K562 (cell line): ENCODE results near the gene PSMB2. TPM values are rescaled to one million over a fixed set of nuclear protein-coding genes. Genes with fewer than 3 reads are reported as not detected.

ENCODE experiments used
- ATAC-seq: fragments of 200-7000 bp; cut with Tn5 transposase; 3 replicates; pipeline ENCODE4 v1.9.1; 2020; ENCODE audit warnings: moderate library complexity
- BruUV-seq: library from RNA; stranded (reverse); fragments of 400-500 nt; replicated peaks from 2 replicates; lab custom pipeline; 2021; lab: Mats Ljungman, UMichigan
- CTCF ChIA-PET: fragments of 300-600 bp; formaldehyde crosslinking; extraction: SDS; loops from one replicate; lab custom pipeline; 2021; ENCODE audit warnings: low intra/inter-chr PET ratio; lab: Yijun Ruan, JAX
- POLR2A ChIA-PET: fragments of 300-600, 350-650 bp; sonication (Branson Sonifier 250); formaldehyde crosslinking; extraction: SDS; loops from one replicate; lab custom pipeline; 2021; ENCODE audit warnings: antibody characterized with exemption, inconsistent platforms; lab: Yijun Ruan, JAX
- DNase-seq, 4 experiments: peaks; one replicate each; pipeline versions ENCODE4 v3.0.0 to v3.0.0-alpha.2; 2011 to 2018; ENCODE audit warnings: low spot score in 3 of 4, mixed read lengths in 3 of 4; ENCODE audit errors: extremely low read depth in 1 of 4
- FAIRE-seq: peaks from 2 replicates; lab custom pipeline; 2011; peaks lifted over from hg19 to GRCh38; lab: Jason Lieb, UNC
- H2AFZ ChIP-seq: 2 replicates; pipeline ENCODE4 v1.6.0; 2011; ENCODE audit warnings: low read depth, low read length, control low read depth, inconsistent platforms
- H3K27ac ChIP-seq: fragments of 200-600 bp; 3 replicates; pipeline ENCODE4 v1.8.0; 2011; ENCODE audit warnings: low read depth, mild to moderate bottlenecking, control low read depth, inconsistent platforms, low read length, moderate library complexity, mixed read lengths; ENCODE audit errors: extremely low read depth
- H3K27me3 ChIP-seq, 2 experiments: fragments of 300-600 bp in 1 of 2; 2 replicates in 1 of 2; 3 replicates in 1 of 2; pipeline versions ENCODE4 v1.6.0 to v1.8.0; 2011; ENCODE audit warnings: inconsistent platforms in 2 of 2, low read length in 2 of 2, mild to moderate bottlenecking in 1 of 2, mixed read lengths in 1 of 2, moderate library complexity in 1 of 2; ENCODE audit not compliant: control insufficient read depth in 2 of 2, insufficient read depth in 2 of 2
- H3K36me3 ChIP-seq: fragments of 300-600 bp; 3 replicates; pipeline ENCODE4 v1.8.0; 2011; ENCODE audit warnings: mild to moderate bottlenecking, low read length, inconsistent platforms; ENCODE audit not compliant: control insufficient read depth, insufficient read depth
- H3K4me1 ChIP-seq, 2 experiments: fragments of 200-600 bp in 1 of 2; replicated peaks in 1 of 2; 2 replicates in 1 of 2; 3 replicates in 1 of 2; pipeline versions ENCODE4 v1.5.1 to v1.8.0; 2011; ENCODE audit warnings: inconsistent platforms in 2 of 2, low read length in 2 of 2, mild to moderate bottlenecking in 1 of 2, mixed read lengths in 1 of 2, moderate library complexity in 1 of 2; ENCODE audit not compliant: control insufficient read depth in 2 of 2, insufficient read depth in 2 of 2
- H3K4me2 ChIP-seq: 2 replicates; pipeline ENCODE4 v1.6.1; 2011; ENCODE audit warnings: low read length, control low read depth, inconsistent platforms, mixed read lengths; ENCODE audit not compliant: insufficient read depth
- H3K4me3 ChIP-seq: fragments of 200-600 bp; sonication (generic), shearing (Covaris generic); 2 replicates; pipeline ENCODE4 v1.5.1; 2016; ENCODE audit warnings: control low read depth, inconsistent platforms
- H3K79me2 ChIP-seq: fragments of 200-600 bp; 3 replicates; pipeline ENCODE4 v1.8.0; 2011; ENCODE audit warnings: low read length, inconsistent platforms; ENCODE audit not compliant: control insufficient read depth, insufficient read depth
- H3K9ac ChIP-seq, 2 experiments: 2 replicates each; pipeline versions ENCODE4 v1.6.0 to v1.6.1; 2011; ENCODE audit warnings: low read depth in 2 of 2, low read length in 2 of 2, control low read depth in 1 of 2, inconsistent platforms in 1 of 2, mild to moderate bottlenecking in 1 of 2, mixed read lengths in 1 of 2; ENCODE audit not compliant: insufficient read depth in 1 of 2
- H3K9me1 ChIP-seq: one replicate; pipeline ENCODE4 v1.6.0; 2011; ENCODE audit warnings: inconsistent platforms, mild to moderate bottlenecking, low read length, moderate library complexity; ENCODE audit not compliant: control insufficient read depth, insufficient read depth
- H3K9me3 ChIP-seq: replicated peaks from 2 replicates; pipeline ENCODE4 v1.5.1; 2011; ENCODE audit warnings: low read depth, low read length, inconsistent platforms; ENCODE audit not compliant: control insufficient read depth, insufficient read depth
- H4K20me1 ChIP-seq: replicated peaks from 2 replicates; pipeline ENCODE4 v1.6.1; 2011; ENCODE audit warnings: low read length, inconsistent platforms, mixed read lengths; ENCODE audit not compliant: control insufficient read depth, insufficient read depth
- BRF1 ChIP-seq: IDR thresholded peaks from 3 replicates; pipeline ENCODE4 v1.6.1; 2011; ENCODE audit warnings: borderline replicate concordance, mild to moderate bottlenecking; ENCODE audit not compliant: insufficient read length; ENCODE audit errors: extremely low read depth
- EGR1 ChIP-seq: fragments of 450-650 bp; conservative IDR thresholded peaks from 2 replicates; pipeline ENCODE4 v1.6.1; 2017; ENCODE audit warnings: mild to moderate bottlenecking
- MTA1 ChIP-seq: fragments of 450-650 bp; IDR thresholded peaks from 2 replicates; pipeline ENCODE4 v1.6.1; 2017; ENCODE audit warnings: borderline replicate concordance
- MYNN ChIP-seq, 2 experiments: sonication (generic); formaldehyde crosslinking in 1 of 2; IDR thresholded peaks; 2 replicates each; pipeline versions ENCODE4 v1.5.0 to v1.6.1; 2016 to 2020; ENCODE audit warnings: antibody characterized with exemption in 1 of 2, missing genetic modification reagents in 1 of 2
- POLR3G ChIP-seq: IDR thresholded peaks from 2 replicates; pipeline ENCODE4 v1.6.1; 2011; ENCODE audit not compliant: insufficient read length, insufficient replicate concordance; ENCODE audit errors: extremely low read depth
- SMAD4 ChIP-seq: fragments of 250-450 bp; sonication (Bioruptor Pico); conservative IDR thresholded peaks from 2 replicates; pipeline ENCODE4 v1.8.0; 2021; ENCODE audit warnings: inconsistent platforms, mild to moderate bottlenecking, moderate library complexity
- WGBS: fragments of 100-300 bp; shearing (Covaris generic); methylation state at CpG from one replicate; pipeline ENCODE4 v1.1.6; 2016; ENCODE audit warnings: low coverage, mixed read lengths; ENCODE audit not compliant: insufficient coverage; ENCODE audit errors: missing lambda C conversion rate; 5-methylcytosine and 5-hydroxymethylcytosine counted together
- in situ Hi-C: fragments of 300-500 bp; cut with MboI; formaldehyde crosslinking; loops from 4 replicates; pipeline ENCODE4 v1.15.0; 2018; ENCODE audit warnings: inconsistent platforms, mixed read lengths
- intact Hi-C: fragments of 100-400 bp; cut with micrococcal nuclease; formaldehyde crosslinking; loops from 2 replicates; pipeline ENCODE4 v1.14.2; 2022
- polyA plus RNA-seq, 8 experiments: library from polyadenylated mRNA; depleted of rRNA in 4 of 8; stranded (reverse) in 5 of 8; unstranded in 3 of 8; fragments of >200 nt; fragmentation: Nextera tagmentation in 2 of 8; fragmentation: Illumina TruSeq in 1 of 8; extraction: Ambion mirVana in 2 of 8; extraction: Trizol in 1 of 8; gene quantifications; 2 replicates each; pipeline versions ENCODE4 v1.2.1 to v1.2.3, GENCODE V29; 2011 to 2014; ENCODE audit warnings: inconsistent platforms in 1 of 8, missing spikeins in 1 of 8
- total RNA-seq, 7 experiments: library from RNA; depleted of rRNA in 6 of 7; stranded (reverse); fragments of >200 nt in 6 of 7; fragmentation: Illumina TruSeq in 2 of 7; extraction: Trizol in 2 of 7; gene quantifications; 2 replicates each; pipeline versions ENCODE4 v1.2.1 to v1.2.3, GENCODE V29; 2011 to 2021; ENCODE audit warnings: low replicate concordance in 1 of 7
- TF ChIP-seq, protein P1 (sequence below): fragments of 250-450 bp; sonication (Bioruptor Pico); IDR thresholded peaks from 2 replicates; pipeline ENCODE4 v1.8.0; 2021; ENCODE audit warnings: moderate library complexity, mild to moderate bottlenecking, inconsistent platforms

PSMB2 gene
- total and polyA plus RNA-seq, 9 of the 15 experiments (the other 6 are each of a cell fraction or from before 2014, with no cell fraction given), result 71.7 to 543 (median 165) TPM

DNA sequence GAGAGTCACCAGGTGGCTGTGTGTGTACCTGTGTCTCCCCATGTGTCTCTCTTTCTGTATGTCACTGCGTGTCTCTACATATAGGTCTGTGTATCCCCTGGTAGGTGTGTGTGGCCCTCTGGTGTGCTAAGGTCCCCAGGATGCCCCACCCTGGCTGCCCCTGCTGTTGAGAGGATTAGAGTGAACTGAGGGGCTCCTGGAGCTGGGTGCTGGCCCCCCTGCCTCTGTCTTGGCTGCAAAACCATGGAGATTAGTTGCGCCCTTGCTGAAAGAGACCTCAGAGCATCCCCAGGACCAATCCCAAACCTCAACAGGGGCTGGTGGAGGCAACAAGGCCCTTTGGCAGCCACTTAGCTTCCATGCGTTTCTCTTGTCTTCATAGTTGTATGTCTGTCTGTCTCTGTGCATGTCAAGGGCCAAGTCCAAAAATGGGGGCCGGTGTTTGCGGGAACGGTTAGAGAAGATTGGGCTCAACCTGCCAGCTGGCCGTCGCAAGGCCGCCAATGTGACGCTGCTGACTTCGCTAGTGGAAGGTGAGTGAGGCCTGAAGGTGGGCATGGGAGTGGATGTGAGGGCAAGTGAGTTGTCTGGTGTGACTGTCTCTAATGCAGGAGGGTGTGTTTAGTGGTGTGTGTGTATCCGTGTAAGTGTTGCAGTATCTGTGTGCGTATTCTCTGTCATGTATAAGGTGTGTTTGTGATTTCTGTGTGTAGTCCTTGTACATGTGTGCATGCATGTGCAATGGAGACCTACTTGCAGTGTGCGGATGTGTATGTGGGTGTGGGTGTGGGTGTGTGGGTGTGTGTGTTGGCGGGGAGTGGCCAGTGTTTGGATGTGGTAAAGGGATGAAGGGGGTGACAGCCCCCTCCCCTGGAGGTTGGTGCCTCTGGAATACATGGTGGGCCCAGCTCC is 51.6 kb downstream of the PSMB2 start:
- Histone ChIP-seq H2AFZ (no peak overlapping the region), H3K4me2 (no peak overlapping the region), H3K36me3 (no peaks in the 10 kb centered on the region), H3K9me1 (no peaks in the 10 kb centered on the region), H3K9ac (no peak overlapping the region; a peak in 1 of 4 replicates), H4K20me1 (no peaks in the 10 kb centered on the region), H3K27ac (no peak overlapping the region), H3K79me2 (no peaks in the 10 kb centered on the region), H3K4me3 (no peak overlapping the region), H3K9me3 (no peaks in the 10 kb centered on the region), H3K27me3 (no peaks in the 10 kb centered on the region), H3K4me1 (peaks cover 4 to 10% of the 10 kb centered on the region in 2 experiments; a peak in 3 of 5 replicates)
- POLR2A ChIA-PET, result interaction anchor here (0.6 to 1.4 kb wide), 4 partner anchors 10 to 68 kb away, joined by 3 to 4 read pairs (median 3); no protein-coding TSS in a partner anchor
- ATAC-seq, result no peak
- in situ Hi-C loops, result no loop called here
- no peak for TF ChIP-seq MYNN (IDR thresholded peaks at IDR 0.05)
- TF ChIP-seq MYNN (CRISPR knock-in tag; IDR thresholded peaks at IDR 0.05), result no peak
- TF ChIP-seq, protein P1, sequence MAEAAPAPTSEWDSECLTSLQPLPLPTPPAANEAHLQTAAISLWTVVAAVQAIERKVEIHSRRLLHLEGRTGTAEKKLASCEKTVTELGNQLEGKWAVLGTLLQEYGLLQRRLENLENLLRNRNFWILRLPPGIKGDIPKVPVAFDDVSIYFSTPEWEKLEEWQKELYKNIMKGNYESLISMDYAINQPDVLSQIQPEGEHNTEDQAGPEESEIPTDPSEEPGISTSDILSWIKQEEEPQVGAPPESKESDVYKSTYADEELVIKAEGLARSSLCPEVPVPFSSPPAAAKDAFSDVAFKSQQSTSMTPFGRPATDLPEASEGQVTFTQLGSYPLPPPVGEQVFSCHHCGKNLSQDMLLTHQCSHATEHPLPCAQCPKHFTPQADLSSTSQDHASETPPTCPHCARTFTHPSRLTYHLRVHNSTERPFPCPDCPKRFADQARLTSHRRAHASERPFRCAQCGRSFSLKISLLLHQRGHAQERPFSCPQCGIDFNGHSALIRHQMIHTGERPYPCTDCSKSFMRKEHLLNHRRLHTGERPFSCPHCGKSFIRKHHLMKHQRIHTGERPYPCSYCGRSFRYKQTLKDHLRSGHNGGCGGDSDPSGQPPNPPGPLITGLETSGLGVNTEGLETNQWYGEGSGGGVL (CRISPR knock-in tag), result no peak
- no peak for TF ChIP-seq SMAD4
- no peak for TF ChIP-seq POLR3G
- TF ChIP-seq MTA1, result no peak
- TF ChIP-seq BRF1, result no peak
- peak; percentile 39; the same call in 1 of the 2 replicates for TF ChIP-seq EGR1
- intact Hi-C loops, result no loop called here
- CTCF ChIA-PET, result no interaction called here
- WGBS, result 72% methylated on average over 15 of the region's 15 CpGs
- no peak for DNase-seq
- FAIRE-seq, result no peak
- no TSS peak for BruUV-seq
